Stimulated activated naive B cell treated with anti-CD40 and anti-IgM and Interleukin-4, amounts not matched to agents 10 μg/mL and 1 μg/mL and 100 μg/mL, for 72 hours (primary cell): ENCODE data around the gene TMEM116.
"Not testable (repeated sequence)": the region's sequence is repeated elsewhere in the genome, so short reads cannot be mapped to it uniquely, and the experiment has no call there.

ENCODE experiments used
- ATAC-seq, 2 donors: fragments of 150-1000 bp; cut with Tn5 transposase; replicated peaks; 2 replicates each; pipeline ENCODE4 v1.10.0; 2021; ENCODE audit warnings: moderate library complexity in 1 of 2
- DNase-seq: peaks from one replicate; pipeline ENCODE4 v3.0.0; 2021
- H3K27ac Mint-ChIP-seq: one replicate; pipeline ENCODE4 v1.8.0; 2022; ENCODE audit warnings: mild to moderate bottlenecking, mixed read lengths
- H3K27me3 Mint-ChIP-seq, 2 donors: one replicate each; pipeline ENCODE4 v1.8.0; 2022; ENCODE audit warnings: mixed read lengths in 2 of 2
- H3K36me3 Mint-ChIP-seq, 2 donors: one replicate each; pipeline ENCODE4 v1.8.0; 2022; ENCODE audit warnings: mixed read lengths in 2 of 2, mild to moderate bottlenecking in 1 of 2
- H3K4me1 Mint-ChIP-seq, 2 donors: one replicate each; pipeline ENCODE4 v1.8.0; 2022; ENCODE audit warnings: mixed read lengths in 2 of 2, mild to moderate bottlenecking in 1 of 2
- H3K4me3 Mint-ChIP-seq, 2 donors: one replicate each; pipeline ENCODE4 v1.8.0; 2022; ENCODE audit warnings: mild to moderate bottlenecking in 2 of 2, mixed read lengths in 2 of 2, moderate library complexity in 1 of 2
- H3K9me3 Mint-ChIP-seq, 2 donors: one replicate each; pipeline ENCODE4 v1.8.0; 2022; ENCODE audit warnings: mixed read lengths in 2 of 2, mild to moderate bottlenecking in 1 of 2

Gene TMEM116

GRCh38 chr12:111976291-111976690 lies 36.7 kb downstream of the TMEM116 start:
- Mint-ChIP-seq H3K27me3 (no peaks in the 10 kb centered on the region), H3K9me3 (no peaks in the 10 kb centered on the region), H3K27ac (no peak overlapping the region), H3K36me3 (peaks cover 0 to 3% of the 10 kb centered on the region in 2 donors), H3K4me1 (no peaks in the 10 kb centered on the region), H3K4me3 (no peak overlapping the region)
- ATAC-seq, result no peak
- DNase-seq, result no peak

- H3K9me3 Mint-ChIP-seq, result no peaks in the 10 kb centered on the region
- peaks cover 3% of the 10 kb centered on the region in 2 donors for H3K36me3 Mint-ChIP-seq
- ATAC-seq, result no peak
- H3K27ac Mint-ChIP-seq, result no peak overlapping the region
- H3K4me3 Mint-ChIP-seq, result no peak overlapping the region
- H3K4me1 Mint-ChIP-seq, result no peaks in the 10 kb centered on the region
- DNase-seq, result no peak
- no peaks in the 10 kb centered on the region for H3K27me3 Mint-ChIP-seq
These were observed 37.6 kb downstream of the TMEM116 start for GRCh38 chr12:111975161-111975931.

- Mint-ChIP-seq H3K36me3 (peaks cover 3 to 17% of the 10 kb centered on the region in 2 donors), H3K4me1 (no peaks in the 10 kb centered on the region), H3K27ac (no peak overlapping the region), H3K9me3 (no peaks in the 10 kb centered on the region), H3K27me3 (no peaks in the 10 kb centered on the region), H3K4me3 (no peak overlapping the region)
- ATAC-seq (no peak), DNase-seq (no peak)
These were observed 41.2 kb downstream of the TMEM116 start for GRCh38 chr12:111971800-111972199.

- no peak for DNase-seq
- no peaks in the 10 kb centered on the region for H3K4me1 Mint-ChIP-seq
- H3K4me3 Mint-ChIP-seq, result no peak overlapping the region
- peaks cover 22 to 41% of the 10 kb centered on the region in 2 donors for H3K36me3 Mint-ChIP-seq
- no peaks in the 10 kb centered on the region for H3K27me3 Mint-ChIP-seq
- peaks cover 6 to 11% of the 10 kb centered on the region in 2 donors for H3K9me3 Mint-ChIP-seq
- no peak overlapping the region for H3K27ac Mint-ChIP-seq
- no peak for ATAC-seq
These were observed 48.0 kb downstream of the TMEM116 start for GRCh38 chr12:111964935-111965334.

- H3K27me3 Mint-ChIP-seq, DNase-seq, H3K4me3 Mint-ChIP-seq, ATAC-seq, H3K27ac Mint-ChIP-seq, H3K4me1 Mint-ChIP-seq: not testable (repeated sequence)
- H3K36me3 Mint-ChIP-seq, result peaks cover 41 to 65% of the 10 kb centered on the region in 2 donors
- H3K9me3 Mint-ChIP-seq, result peaks cover 9 to 21% of the 10 kb centered on the region in 2 donors
These were observed 53.4 kb downstream of the TMEM116 start for GRCh38 chr12:111959518-111959917.

GRCh38 chr12:111957224-111957623 lies 55.7 kb downstream of the TMEM116 start:
- peaks cover 12 to 21% of the 10 kb centered on the region in 2 donors for H3K9me3 Mint-ChIP-seq
- not testable (repeated sequence) for H3K27ac Mint-ChIP-seq, ATAC-seq, H3K4me3 Mint-ChIP-seq, H3K27me3 Mint-ChIP-seq, H3K4me1 Mint-ChIP-seq, DNase-seq
- peaks cover 35 to 63% of the 10 kb centered on the region in 2 donors for H3K36me3 Mint-ChIP-seq

GRCh38 chr12:111954969-111955368 lies 58.0 kb downstream of the TMEM116 start:
- ATAC-seq, result no peak
- peaks cover 23 to 50% of the 10 kb centered on the region in 2 donors for H3K36me3 Mint-ChIP-seq
- DNase-seq, result no peak
- H3K27ac Mint-ChIP-seq, result no peak overlapping the region
- no peaks in the 10 kb centered on the region for H3K4me1 Mint-ChIP-seq
- no peak overlapping the region for H3K4me3 Mint-ChIP-seq
- H3K27me3 Mint-ChIP-seq, result no peaks in the 10 kb centered on the region
- H3K9me3 Mint-ChIP-seq, result peaks cover 6 to 14% of the 10 kb centered on the region in 2 donors

- H3K9me3 Mint-ChIP-seq, result peaks cover 4 to 7% of the 10 kb centered on the region in 2 donors
- no peaks in the 10 kb centered on the region for H3K4me1 Mint-ChIP-seq
- no peak overlapping the region for H3K4me3 Mint-ChIP-seq
- DNase-seq (no peak), ATAC-seq (no peak)
- H3K27ac Mint-ChIP-seq, result no peak overlapping the region
- H3K36me3 Mint-ChIP-seq, result peaks cover 14 to 36% of the 10 kb centered on the region in 2 donors
- H3K27me3 Mint-ChIP-seq, result no peaks in the 10 kb centered on the region
These were observed 59.5 kb downstream of the TMEM116 start for GRCh38 chr12:111953455-111953854.

GRCh38 chr12:111952084-111952787 lies 60.7 kb downstream of the TMEM116 start:
- DNase-seq, ATAC-seq, H3K27me3 Mint-ChIP-seq, H3K9me3 Mint-ChIP-seq, H3K27ac Mint-ChIP-seq, H3K4me3 Mint-ChIP-seq, H3K4me1 Mint-ChIP-seq: not testable (repeated sequence)
- H3K36me3 Mint-ChIP-seq, result peaks cover 11 to 34% of the 10 kb centered on the region in 2 donors

- H3K36me3 Mint-ChIP-seq, result peaks cover 8 to 25% of the 10 kb centered on the region in 2 donors
- H3K27ac Mint-ChIP-seq, H3K4me1 Mint-ChIP-seq, H3K27me3 Mint-ChIP-seq, DNase-seq, H3K9me3 Mint-ChIP-seq, H3K4me3 Mint-ChIP-seq, ATAC-seq: not testable (repeated sequence)
These were observed 61.8 kb downstream of the TMEM116 start for GRCh38 chr12:111950961-111951676.

GRCh38 chr12:111943929-111944328 lies 69.0 kb downstream of the TMEM116 start:
- H3K4me1 Mint-ChIP-seq, result peaks cover 3 to 8% of the 10 kb centered on the region in 2 donors
- H3K4me3 Mint-ChIP-seq, result no peak overlapping the region
- no peaks in the 10 kb centered on the region for H3K27me3 Mint-ChIP-seq
- peaks cover 0 to 3% of the 10 kb centered on the region in 2 donors for H3K36me3 Mint-ChIP-seq
- H3K27ac Mint-ChIP-seq, result no peak overlapping the region
- DNase-seq (no peak), ATAC-seq (no peak)
- H3K9me3 Mint-ChIP-seq, result no peaks in the 10 kb centered on the region

- H3K9me3 Mint-ChIP-seq, result no peaks in the 10 kb centered on the region
- H3K4me1 Mint-ChIP-seq, result peaks cover 3 to 8% of the 10 kb centered on the region in 2 donors
- H3K36me3 Mint-ChIP-seq, result peaks cover 0 to 3% of the 10 kb centered on the region in 2 donors
- DNase-seq (no peak), ATAC-seq (no peak)
- H3K27me3 Mint-ChIP-seq, result no peaks in the 10 kb centered on the region
- no peak overlapping the region for H3K27ac Mint-ChIP-seq
- no peak overlapping the region for H3K4me3 Mint-ChIP-seq
These were observed 70.4 kb downstream of the TMEM116 start for GRCh38 chr12:111942557-111942956.

GRCh38 chr12:111937429-111937828 lies 75.5 kb downstream of the TMEM116 start:
- no peak for DNase-seq
- H3K36me3 Mint-ChIP-seq, result peaks cover 0 to under 1% of the 10 kb centered on the region in 2 donors

GRCh38 chr12:111936869-111937268 lies 76.1 kb downstream of the TMEM116 start:
- no peak for ATAC-seq
- Mint-ChIP-seq H3K9me3 (no peaks in the 10 kb centered on the region), H3K4me1 (no peaks in the 10 kb centered on the region), H3K27me3 (no peaks in the 10 kb centered on the region), H3K36me3 (no peaks in the 10 kb centered on the region), H3K4me3 (no peak overlapping the region), H3K27ac (no peak overlapping the region)
- DNase-seq, result no peak

More at GRCh38 chr12:111937429-111937828, 75.5 kb downstream of the TMEM116 start:
- Mint-ChIP-seq H3K27me3 (no peaks in the 10 kb centered on the region), H3K9me3 (no peaks in the 10 kb centered on the region), H3K4me1 (peaks cover 0 to 2% of the 10 kb centered on the region in 2 donors), H3K4me3 (no peak overlapping the region), H3K27ac (no peak overlapping the region)
- ATAC-seq, result no peak
